HCT116 (cell line): Measurements from ENCODE around the gene TMEM209. TPM values are rescaled to one million over a fixed set of nuclear protein-coding genes. Genes with fewer than 3 reads are reported as not detected.

Experiments
- ATF3 ChIP-seq: IDR thresholded peaks from 2 replicates; pipeline ENCODE4 v1.6.1; 2012
- CTCF ChIP-seq, 3 experiments: fragments of 200-600 bp in 1 of 3; sonication (generic) in 1 of 3; IDR thresholded peaks in 2 of 3; conservative IDR thresholded peaks in 1 of 3; 2 replicates each; pipeline ENCODE4 v1.5.1; 2012 to 2017; ENCODE audit warnings: low read depth in 2 of 3, low read length in 2 of 3, antibody characterized with exemption in 1 of 3, borderline replicate concordance in 1 of 3, control low read depth in 1 of 3, mild to moderate bottlenecking in 1 of 3, mixed read lengths in 1 of 3, mixed run types in 1 of 3, moderate library complexity in 1 of 3; ENCODE audit not compliant: insufficient read depth in 1 of 3
- EZH2phosphoT487 ChIP-seq: fragments of 200-600 bp; IDR thresholded peaks from 2 replicates; pipeline ENCODE4 v1.6.1; 2018; ENCODE audit warnings: antibody characterized with exemption, borderline replicate concordance
- JUND ChIP-seq: IDR thresholded peaks from 2 replicates; pipeline ENCODE4 v1.6.1; 2012
- POLR2A ChIP-seq: IDR thresholded peaks from 2 replicates; pipeline ENCODE4 v1.7.0; 2011; ENCODE audit warnings: borderline replicate concordance; ENCODE audit not compliant: insufficient read depth, insufficient read length; ENCODE audit errors: extremely low read depth
- SRF ChIP-seq: IDR thresholded peaks from 2 replicates; pipeline ENCODE4 v1.6.1; 2012; ENCODE audit warnings: low read depth
- TCF7L2 ChIP-seq: IDR thresholded peaks from 2 replicates; pipeline ENCODE4 v1.7.0; 2011; ENCODE audit warnings: borderline replicate concordance, inconsistent platforms; ENCODE audit not compliant: insufficient read depth, insufficient read length; ENCODE audit errors: extremely low read depth
- ZBTB33 ChIP-seq: IDR thresholded peaks from 2 replicates; pipeline ENCODE4 v1.6.1; 2011; ENCODE audit warnings: mild to moderate bottlenecking, low read length, moderate library complexity; ENCODE audit not compliant: insufficient replicate concordance; ENCODE audit errors: extremely low read depth
- ZNF274 ChIP-seq: fragments of 200-500 bp; sonication (Bioruptor generic); IDR thresholded peaks from 2 replicates; pipeline ENCODE4 v1.6.1; 2014; ENCODE audit warnings: mild to moderate bottlenecking, low read depth, low read length, inconsistent platforms
- total RNA-seq: library from RNA; stranded (reverse); gene quantifications from one replicate; pipeline ENCODE4 v1.2.1, GENCODE V29; 2021; ENCODE audit not compliant: unreplicated experiment

Gene TMEM209
- total RNA-seq, 1 experiment from 2014 or later, result 35.8 TPM

GRCh38 chr7:130147710-130148325 is 57.4 kb downstream of the TMEM209 start (continued):
- no peak for TF ChIP-seq ZBTB33
- no peak for TF ChIP-seq ZNF274
- no peak for TF ChIP-seq SRF
- no peak for TF ChIP-seq JUND
- TF ChIP-seq EZH2phosphoT487, result no peak
- no peak for TF ChIP-seq CTCF (IDR thresholded peaks at IDR 0.05 in 2 of 3, conservative IDR thresholded peaks at IDR 0.05 in 1 of 3; ENCODE audit: borderline replicate concordance in 1 of 3, insufficient read depth in 1 of 3, low read depth in 2 of 3, low read length in 2 of 3)
- TF ChIP-seq ATF3, result no peak
- TF ChIP-seq TCF7L2, result no peak
- no peak for TF ChIP-seq POLR2A
